ENCODE measurements around the gene HIGD1A. TPM values are rescaled to one million over a fixed set of nuclear protein-coding genes. Genes with fewer than 3 reads are reported as not detected.

The HIGD1A gene
- total RNA-seq, 1 experiment from 2014 or later: 80.7 TPM

DNA sequence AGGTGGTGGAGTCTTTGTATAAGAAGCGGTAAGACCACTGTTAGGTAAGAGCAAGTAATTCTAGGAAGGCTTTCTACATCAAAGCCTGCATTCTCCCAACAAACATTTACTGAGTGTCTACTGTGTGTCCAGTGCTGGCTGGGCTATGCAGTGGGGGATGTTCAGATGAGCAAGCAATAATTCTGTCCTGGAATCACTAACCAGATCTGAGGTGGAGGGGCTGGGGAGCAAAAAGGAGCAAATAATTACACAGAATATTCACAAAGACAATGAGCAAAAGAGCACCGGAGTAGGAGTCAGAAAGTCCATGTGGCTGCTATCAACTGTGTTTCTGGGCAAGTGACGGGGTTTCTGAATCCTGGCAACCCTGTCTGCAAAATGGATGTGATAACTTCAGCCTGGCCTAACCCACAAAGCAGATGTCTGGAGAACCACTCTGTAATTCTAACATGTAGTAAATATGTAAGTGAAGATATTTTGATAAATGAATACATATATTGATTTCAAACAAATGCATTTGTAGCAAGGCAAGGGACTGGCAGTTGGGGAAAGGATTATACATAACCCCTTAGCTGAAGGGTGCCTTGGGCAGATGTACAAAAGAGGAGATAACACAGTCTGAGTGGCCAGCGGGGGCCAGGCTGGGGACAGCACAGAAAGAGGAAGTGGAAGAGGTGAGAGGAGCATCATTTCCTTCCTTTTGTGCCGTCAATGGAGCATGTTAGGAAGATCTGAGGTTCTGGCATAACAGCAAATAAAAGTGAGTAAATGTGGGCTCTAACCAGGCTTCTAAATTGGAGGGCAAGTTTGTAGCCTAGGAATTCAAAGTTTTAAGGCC lies 42.6 kb upstream of the HIGD1A start:
- CTCF ChIA-PET: interaction anchor here (1.2 to 1.8 kb wide), 3 partner anchors 7 to 34 kb away, joined by 5 to 9 read pairs (median 7); no protein-coding TSS in a partner anchor
- no peak for ATAC-seq

GRCh38 chr3:42844815-42845214 lies 40.5 kb upstream of the HIGD1A start:
- CTCF ChIA-PET: interaction anchor here (3.3 kb wide), 1 partner anchor 14 kb away, joined by 13 read pairs; no protein-coding TSS in a partner anchor
- TF ChIP-seq ELF4 (CRISPR knock-in tag; IDR thresholded peaks at IDR 0.05; ENCODE audit: low read depth): no peak
- no peak for TF ChIP-seq EMX1 (CRISPR knock-in tag; IDR thresholded peaks at IDR 0.05)
- no peak for TF ChIP-seq TCF7 (CRISPR knock-in tag; IDR thresholded peaks at IDR 0.05; ENCODE audit: low read depth)
- no peak for TF ChIP-seq CDX4 (CRISPR knock-in tag; IDR thresholded peaks at IDR 0.05; ENCODE audit: borderline replicate concordance)
- TF ChIP-seq ZSCAN18 (CRISPR knock-in tag; IDR thresholded peaks at IDR 0.05): no peak
- no peak for TF ChIP-seq ZNF423 (CRISPR knock-in tag; IDR thresholded peaks at IDR 0.05)
- no peak for TF ChIP-seq ZNF396 (CRISPR knock-in tag; IDR thresholded peaks at IDR 0.05; ENCODE audit: borderline replicate concordance)
- no peak for TF ChIP-seq PRDM15 (CRISPR knock-in tag; IDR thresholded peaks at IDR 0.05)
- no peak for TF ChIP-seq NFE2L1 (CRISPR knock-in tag; IDR thresholded peaks at IDR 0.05)
- no peak for TF ChIP-seq CREB1 (CRISPR knock-in tag; IDR thresholded peaks at IDR 0.05)

More for the DNA sequence above, 42.6 kb upstream of the HIGD1A start:
- Mint-ChIP-seq H3K36me3 (no peaks in the 10 kb centered on the region), H3K4me3 (no peak overlapping the region), H3K27ac (no peak overlapping the region; the same call in 1 of the 2 replicates), H3K4me1 (peaks cover 14% of the 10 kb centered on the region), H3K9me3 (no peaks in the 10 kb centered on the region), H3K27me3 (ENCODE audit: low read depth) (no peaks in the 10 kb centered on the region)
- no peak for TF ChIP-seq NFYB (CRISPR knock-in tag; conservative IDR thresholded peaks at IDR 0.05; ENCODE audit: low read depth)
- no peak for TF ChIP-seq PRRX2 (CRISPR knock-in tag; IDR thresholded peaks at IDR 0.05)
- TF ChIP-seq FOXP4 (CRISPR knock-in tag; IDR thresholded peaks at IDR 0.05): no peak
- no peak for TF ChIP-seq ETV6 (CRISPR knock-in tag; IDR thresholded peaks at IDR 0.05)
- no peak for TF ChIP-seq NR3C1 (CRISPR knock-in tag; conservative IDR thresholded peaks at IDR 0.05; ENCODE audit: low read depth)
- no peak for TF ChIP-seq IRF1 (CRISPR knock-in tag; IDR thresholded peaks at IDR 0.05)
- TF ChIP-seq NR2C2 (CRISPR knock-in tag; IDR thresholded peaks at IDR 0.05): no peak
- TF ChIP-seq, protein P1, sequence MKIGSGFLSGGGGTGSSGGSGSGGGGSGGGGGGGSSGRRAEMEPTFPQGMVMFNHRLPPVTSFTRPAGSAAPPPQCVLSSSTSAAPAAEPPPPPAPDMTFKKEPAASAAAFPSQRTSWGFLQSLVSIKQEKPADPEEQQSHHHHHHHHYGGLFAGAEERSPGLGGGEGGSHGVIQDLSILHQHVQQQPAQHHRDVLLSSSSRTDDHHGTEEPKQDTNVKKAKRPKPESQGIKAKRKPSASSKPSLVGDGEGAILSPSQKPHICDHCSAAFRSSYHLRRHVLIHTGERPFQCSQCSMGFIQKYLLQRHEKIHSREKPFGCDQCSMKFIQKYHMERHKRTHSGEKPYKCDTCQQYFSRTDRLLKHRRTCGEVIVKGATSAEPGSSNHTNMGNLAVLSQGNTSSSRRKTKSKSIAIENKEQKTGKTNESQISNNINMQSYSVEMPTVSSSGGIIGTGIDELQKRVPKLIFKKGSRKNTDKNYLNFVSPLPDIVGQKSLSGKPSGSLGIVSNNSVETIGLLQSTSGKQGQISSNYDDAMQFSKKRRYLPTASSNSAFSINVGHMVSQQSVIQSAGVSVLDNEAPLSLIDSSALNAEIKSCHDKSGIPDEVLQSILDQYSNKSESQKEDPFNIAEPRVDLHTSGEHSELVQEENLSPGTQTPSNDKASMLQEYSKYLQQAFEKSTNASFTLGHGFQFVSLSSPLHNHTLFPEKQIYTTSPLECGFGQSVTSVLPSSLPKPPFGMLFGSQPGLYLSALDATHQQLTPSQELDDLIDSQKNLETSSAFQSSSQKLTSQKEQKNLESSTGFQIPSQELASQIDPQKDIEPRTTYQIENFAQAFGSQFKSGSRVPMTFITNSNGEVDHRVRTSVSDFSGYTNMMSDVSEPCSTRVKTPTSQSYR (CRISPR knock-in tag; IDR thresholded peaks at IDR 0.05): no peak
- TF ChIP-seq, protein P2, sequence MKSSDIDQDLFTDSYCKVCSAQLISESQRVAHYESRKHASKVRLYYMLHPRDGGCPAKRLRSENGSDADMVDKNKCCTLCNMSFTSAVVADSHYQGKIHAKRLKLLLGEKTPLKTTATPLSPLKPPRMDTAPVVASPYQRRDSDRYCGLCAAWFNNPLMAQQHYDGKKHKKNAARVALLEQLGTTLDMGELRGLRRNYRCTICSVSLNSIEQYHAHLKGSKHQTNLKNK (CRISPR knock-in tag; IDR thresholded peaks at IDR 0.05): no peak
- POLR2A ChIA-PET: no interaction called here
- DNase-seq (ENCODE audit: low spot score): no peak

More at GRCh38 chr3:42844815-42845214, 40.5 kb upstream of the HIGD1A start:
- ATAC-seq: no peak
- no peaks in the 10 kb centered on the region for H3K36me3 Mint-ChIP-seq
- no peak for DNase-seq (ENCODE audit: low spot score)
- H3K4me1 Mint-ChIP-seq: peaks cover 14% of the 10 kb centered on the region
- POLR2A ChIA-PET: no interaction called here
- H3K27me3 Mint-ChIP-seq (ENCODE audit: low read depth): no peaks in the 10 kb centered on the region
- H3K4me3 Mint-ChIP-seq: no peak overlapping the region
- H3K9me3 Mint-ChIP-seq: no peaks in the 10 kb centered on the region
- H3K27ac Mint-ChIP-seq: no peak overlapping the region
